Measurements from ENCODE around the gene CAVIN2. TPM values are rescaled to one million over a fixed set of nuclear protein-coding genes. Genes with fewer than 3 reads are reported as not detected.

CAVIN2 gene
- polyA plus RNA-seq, 1 experiment = 3.5 TPM

GRCh38 chr2:191870744-191871143 lies 23.9 kb upstream of the CAVIN2 start:
- 0 out of 2 replicates have a peak, but pooled peaks have one; percentile 10 for TF ChIP-seq CTCF (IDR thresholded peaks at IDR 0.05; ENCODE audit: insufficient read depth, low read depth, low read length)
- ChIA-PET POLR2A (no interaction called here), CTCF (interaction anchor here (0.6 to 6.3 kb wide), 5 partner anchors 26 to 292 kb away, joined by 3 to 47 read pairs (median 5); no protein-coding TSS in a partner anchor)
- H3K4me3 ChIP-seq (ENCODE audit: low read depth, low read length) = no peak overlapping the region
- no peaks in the 10 kb centered on the region for H3K36me3 ChIP-seq (ENCODE audit: control insufficient read depth, insufficient read depth, low read length)
- no peak for DNase-seq (ENCODE audit: low read depth)
- no peaks in the 10 kb centered on the region for H3K27me3 ChIP-seq (ENCODE audit: control insufficient read depth, insufficient read depth, low read length)

- H3K27me3 ChIP-seq (ENCODE audit: control insufficient read depth, insufficient read depth, low read length) = no peaks in the 10 kb centered on the region
- no peaks in the 10 kb centered on the region for H3K36me3 ChIP-seq (ENCODE audit: control insufficient read depth, insufficient read depth, low read length)
- no peak for DNase-seq (ENCODE audit: low read depth)
- POLR2A ChIA-PET = no interaction called here
- TF ChIP-seq CTCF (IDR thresholded peaks at IDR 0.05; ENCODE audit: insufficient read depth, low read depth, low read length) = no peak
- H3K4me3 ChIP-seq (ENCODE audit: low read depth, low read length) = no peak overlapping the region
- CTCF ChIA-PET = interaction anchor here (0.6 to 6.3 kb wide), 10 partner anchors 13 to 324 kb away, joined by 3 to 47 read pairs (median 3); no protein-coding TSS in a partner anchor
Observed at GRCh38 chr2:191869781-191870180, 22.9 kb upstream of the CAVIN2 start.

- peak; percentile 41; the same call in 1 of the 2 replicates for TF ChIP-seq CTCF (IDR thresholded peaks at IDR 0.05; ENCODE audit: insufficient read depth, low read depth, low read length)
- Histone ChIP-seq H3K27me3 (ENCODE audit: control insufficient read depth, insufficient read depth, low read length) (no peaks in the 10 kb centered on the region), H3K4me3 (ENCODE audit: low read depth, low read length) (no peak overlapping the region), H3K36me3 (ENCODE audit: control insufficient read depth, insufficient read depth, low read length) (no peaks in the 10 kb centered on the region)
- CTCF ChIA-PET = interaction anchor here (0.6 to 6.3 kb wide), 12 partner anchors 10 to 324 kb away, joined by 3 to 47 read pairs (median 3); no protein-coding TSS in a partner anchor
- POLR2A ChIA-PET = interaction anchor here (0.6 kb wide), 1 partner anchor 159 kb away, joined by 3 read pairs; no protein-coding TSS in a partner anchor
- DNase-seq (ENCODE audit: low read depth) = no peak
Observed at GRCh38 chr2:191869178-191869577, 22.3 kb upstream of the CAVIN2 start.

GRCh38 chr2:191867507-191867847 lies 20.6 kb upstream of the CAVIN2 start:
- H3K36me3 ChIP-seq (ENCODE audit: control insufficient read depth, insufficient read depth, low read length) = no peaks in the 10 kb centered on the region
- H3K27me3 ChIP-seq (ENCODE audit: control insufficient read depth, insufficient read depth, low read length) = no peaks in the 10 kb centered on the region
- POLR2A ChIA-PET = interaction anchor here (0.6 kb wide), 1 partner anchor 792 kb away, joined by 22 read pairs; no protein-coding TSS in a partner anchor
- CTCF ChIA-PET = interaction anchor here (6.3 kb wide), 1 partner anchor 295 kb away, joined by 47 read pairs; no protein-coding TSS in a partner anchor
- no peak overlapping the region for H3K4me3 ChIP-seq (ENCODE audit: low read depth, low read length)
- DNase-seq (ENCODE audit: low read depth) = no peak
- no peak for TF ChIP-seq CTCF (IDR thresholded peaks at IDR 0.05; ENCODE audit: insufficient read depth, low read depth, low read length)

GRCh38 chr2:191866675-191867506 lies 20.0 kb upstream of the CAVIN2 start:
- ChIA-PET CTCF (interaction anchor here (0.7 to 6.3 kb wide), 4 partner anchors 13 to 296 kb away, joined by 3 to 47 read pairs (median 4); no protein-coding TSS in a partner anchor), POLR2A (interaction anchor here (0.6 kb wide), 1 partner anchor 791 kb away, joined by 22 read pairs; no protein-coding TSS in a partner anchor)
- H3K36me3 ChIP-seq (ENCODE audit: control insufficient read depth, insufficient read depth, low read length) = no peaks in the 10 kb centered on the region
- no peaks in the 10 kb centered on the region for H3K27me3 ChIP-seq (ENCODE audit: control insufficient read depth, insufficient read depth, low read length)
- peak; percentile 89 for DNase-seq (ENCODE audit: low read depth)
- TF ChIP-seq CTCF (IDR thresholded peaks at IDR 0.05; ENCODE audit: insufficient read depth, low read depth, low read length) = no peak
- H3K4me3 ChIP-seq (ENCODE audit: low read depth, low read length) = no peak overlapping the region

All from BJ (cell line).